NCI-H2107 treated with DMSO at 0.1 percent for 48 hours (cell line): Measurements from ENCODE around the gene GTF2H2C_2.
"Not testable (repeated sequence)": the region's sequence is repeated elsewhere in the genome, so short reads cannot be mapped to it uniquely, and the experiment has no call there.

ENCODE experiments used
- DNase-seq: peaks from one replicate; lab custom pipeline; 2025; ENCODE audit not compliant: unreplicated experiment; lab: John Stamatoyannopoulos, UW

The GTF2H2C_2 gene

GRCh38 chr5:70415117-70415516, at the start of gene GTF2H2C_2:
TSS of gene GTF2H2C_2 (plus strand) at chr5:70415368.
- DNase-seq, result not testable (repeated sequence)

- DNase-seq, result not testable (repeated sequence)
These were observed 14.0 kb upstream of the GTF2H2C_2 start for GRCh38 chr5:70400984-70401686.

GRCh38 chr5:70421322-70421721, 6.2 kb downstream of the GTF2H2C_2 start:
- DNase-seq, result not testable (repeated sequence)

GRCh38 chr5:70423215-70423614, 8.0 kb downstream of the GTF2H2C_2 start:
- DNase-seq, result not testable (repeated sequence)

- DNase-seq, result not testable (repeated sequence)
These were observed 23.4 kb downstream of the GTF2H2C_2 start for GRCh38 chr5:70438518-70438917.

GRCh38 chr5:70449565-70449964, 34.4 kb downstream of the GTF2H2C_2 start:
- DNase-seq, result not testable (repeated sequence)

- not testable (repeated sequence) for DNase-seq
These were observed 36.2 kb downstream of the GTF2H2C_2 start for GRCh38 chr5:70451249-70451984.

- not testable (repeated sequence) for DNase-seq
These were observed 41.9 kb downstream of the GTF2H2C_2 start for GRCh38 chr5:70457093-70457492.

GRCh38 chr5:70459188-70459587, 44.0 kb downstream of the GTF2H2C_2 start:
- not testable (repeated sequence) for DNase-seq

GRCh38 chr5:70461984-70462383, 46.8 kb downstream of the GTF2H2C_2 start:
- DNase-seq, result not testable (repeated sequence)

- not testable (repeated sequence) for DNase-seq
These were observed 49.0 kb downstream of the GTF2H2C_2 start for GRCh38 chr5:70464019-70464637.

GRCh38 chr5:70469926-70470509, 54.9 kb downstream of the GTF2H2C_2 start:
- not testable (repeated sequence) for DNase-seq
